Neural progenitor cell (in vitro differentiated cells): Measurements from ENCODE around the gene OR5M8.

Source experiments
- EZH2 ChIP-seq: fragments of 200-600 bp; sonication (generic); IDR thresholded peaks from 2 replicates; pipeline ENCODE4 v1.6.1; 2017; ENCODE audit warnings: antibody characterized with exemption, mild to moderate bottlenecking, moderate library complexity
- EZH2phosphoT487 ChIP-seq: fragments of 200-600 bp; sonication (generic); IDR thresholded peaks from 2 replicates; pipeline ENCODE4 v1.6.1; 2017; ENCODE audit warnings: antibody characterized with exemption
- TF ChIP-seq, protein P1 (sequence below): fragments of 200-600 bp; sonication (generic); IDR thresholded peaks from 2 replicates; pipeline ENCODE4 v1.5.1; 2017; ENCODE audit warnings: antibody characterized with exemption, mild to moderate bottlenecking

- TF ChIP-seq, protein P1, sequence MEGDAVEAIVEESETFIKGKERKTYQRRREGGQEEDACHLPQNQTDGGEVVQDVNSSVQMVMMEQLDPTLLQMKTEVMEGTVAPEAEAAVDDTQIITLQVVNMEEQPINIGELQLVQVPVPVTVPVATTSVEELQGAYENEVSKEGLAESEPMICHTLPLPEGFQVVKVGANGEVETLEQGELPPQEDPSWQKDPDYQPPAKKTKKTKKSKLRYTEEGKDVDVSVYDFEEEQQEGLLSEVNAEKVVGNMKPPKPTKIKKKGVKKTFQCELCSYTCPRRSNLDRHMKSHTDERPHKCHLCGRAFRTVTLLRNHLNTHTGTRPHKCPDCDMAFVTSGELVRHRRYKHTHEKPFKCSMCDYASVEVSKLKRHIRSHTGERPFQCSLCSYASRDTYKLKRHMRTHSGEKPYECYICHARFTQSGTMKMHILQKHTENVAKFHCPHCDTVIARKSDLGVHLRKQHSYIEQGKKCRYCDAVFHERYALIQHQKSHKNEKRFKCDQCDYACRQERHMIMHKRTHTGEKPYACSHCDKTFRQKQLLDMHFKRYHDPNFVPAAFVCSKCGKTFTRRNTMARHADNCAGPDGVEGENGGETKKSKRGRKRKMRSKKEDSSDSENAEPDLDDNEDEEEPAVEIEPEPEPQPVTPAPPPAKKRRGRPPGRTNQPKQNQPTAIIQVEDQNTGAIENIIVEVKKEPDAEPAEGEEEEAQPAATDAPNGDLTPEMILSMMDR: no peak
- TF ChIP-seq EZH2phosphoT487 (no peak), EZH2 (no peak)
Observed at GRCh38 chr11:56533054-56533740, 42.0 kb upstream of the OR5M8 start.
